Retina (tissue), 1 donor: ENCODE measurements around the gene STAB2.
"Not testable (repeated sequence)": the region's sequence is repeated elsewhere in the genome, so short reads cannot be mapped to it uniquely, and the experiment has no call there.

ENCODE experiments used
- DNase-seq: peaks from one replicate; pipeline ENCODE4 v3.0.0-alpha.2; 2016

The STAB2 gene

GRCh38 chr12:103589517-103589916, 2.4 kb downstream of the STAB2 start:
- DNase-seq = no peak

GRCh38 chr12:103590271-103590670, 3.2 kb downstream of the STAB2 start:
- DNase-seq = no peak

- no peak for DNase-seq
Observed at GRCh38 chr12:103596981-103597380, 9.9 kb downstream of the STAB2 start.

- DNase-seq = no peak
Observed at GRCh38 chr12:103599274-103599673, 12.2 kb downstream of the STAB2 start.

GRCh38 chr12:103600967-103601728, 14.1 kb downstream of the STAB2 start:
- no peak for DNase-seq

GRCh38 chr12:103620395-103620794, 33.3 kb downstream of the STAB2 start:
- no peak for DNase-seq

- no peak for DNase-seq
Observed at GRCh38 chr12:103623716-103624115, 36.6 kb downstream of the STAB2 start.

- DNase-seq = peak; percentile 9
Observed at GRCh38 chr12:103626498-103626897, 39.4 kb downstream of the STAB2 start.

- no peak for DNase-seq
Observed at GRCh38 chr12:103627189-103627855, 40.2 kb downstream of the STAB2 start.

GRCh38 chr12:103632554-103633216, 45.6 kb downstream of the STAB2 start:
- peak; percentile 34 for DNase-seq

GRCh38 chr12:103634732-103635131, 47.7 kb downstream of the STAB2 start:
- DNase-seq = no peak

- DNase-seq = no peak
Observed at GRCh38 chr12:103635419-103635818, 48.3 kb downstream of the STAB2 start.

- DNase-seq = no peak
Observed at GRCh38 chr12:103637021-103637420, 49.9 kb downstream of the STAB2 start.

GRCh38 chr12:103637429-103637828, 50.4 kb downstream of the STAB2 start:
- no peak for DNase-seq

- DNase-seq = no peak
Observed at GRCh38 chr12:103639983-103640382, 52.9 kb downstream of the STAB2 start.

GRCh38 chr12:103640410-103640809, 53.3 kb downstream of the STAB2 start:
- no peak for DNase-seq

GRCh38 chr12:103640831-103641230, 53.8 kb downstream of the STAB2 start:
- DNase-seq = no peak

GRCh38 chr12:103642240-103642864, 55.3 kb downstream of the STAB2 start:
- DNase-seq = no peak

- no peak for DNase-seq
Observed at GRCh38 chr12:103645202-103645601, 58.1 kb downstream of the STAB2 start.

GRCh38 chr12:103647267-103647666, 60.2 kb downstream of the STAB2 start:
- no peak for DNase-seq

GRCh38 chr12:103652808-103653207, 65.7 kb downstream of the STAB2 start:
- no peak for DNase-seq

- not testable (repeated sequence) for DNase-seq
Observed at GRCh38 chr12:103653568-103654173, 66.6 kb downstream of the STAB2 start.

- no peak for DNase-seq
Observed at GRCh38 chr12:103654816-103655215, 67.7 kb downstream of the STAB2 start.
